IMR-90 (cell line): ENCODE results near the gene FMO1. TPM values are rescaled to one million over a fixed set of nuclear protein-coding genes. Genes with fewer than 3 reads are reported as not detected.
A peak's percentile ranks its signal among the peaks of the same experiment; 100 is the strongest.

Experiments used
- ATAC-seq: fragments of 200-7000 bp; cut with Tn5 transposase; 2 replicates; pipeline ENCODE4 v1.9.1; 2020; ENCODE audit warnings: low read depth, mild to moderate bottlenecking, moderate library complexity
- BruUV-seq: library from RNA; stranded (reverse); fragments of 400-500 nt; replicated peaks from 2 replicates; lab custom pipeline; 2021; lab: Mats Ljungman, UMichigan
- CTCF ChIA-PET: fragments of 300-600 bp; formaldehyde crosslinking; extraction: SDS; loops from one replicate; lab custom pipeline; 2021; ENCODE audit warnings: antibody characterized with exemption; lab: Yijun Ruan, JAX
- POLR2A ChIA-PET: fragments of 300-600 bp; sonication (Branson Sonifier 250); formaldehyde crosslinking; loops from one replicate; lab custom pipeline; 2022; ENCODE audit warnings: antibody characterized with exemption; ENCODE audit not compliant: unreplicated experiment; lab: Charles Lee
- DNase-seq: peaks from one replicate; pipeline ENCODE4 v3.0.0; 2013
- H2AFZ ChIP-seq: replicated peaks from 2 replicates; pipeline ENCODE3; 2013; ENCODE audit warnings: low read length, mild to moderate bottlenecking; ENCODE audit not compliant: poor library complexity
- H2AK5ac ChIP-seq: 2 replicates; pipeline ENCODE4 v1.6.1; 2013; ENCODE audit warnings: low read depth, low read length, inconsistent platforms
- H2AK9ac ChIP-seq: replicated peaks from 2 replicates; pipeline ENCODE3; 2013; ENCODE audit warnings: mild to moderate bottlenecking, low read depth, low read length, moderate library complexity; ENCODE audit not compliant: poor library complexity
- H2BK120ac ChIP-seq: 2 replicates; pipeline ENCODE4 v1.6.1; 2013; ENCODE audit warnings: low read depth, low read length, inconsistent platforms
- H2BK15ac ChIP-seq: 3 replicates; pipeline ENCODE4 v1.6.1; 2013; ENCODE audit warnings: low read depth, low read length, inconsistent platforms
- H2BK20ac ChIP-seq: 2 replicates; pipeline ENCODE4 v1.6.1; 2013; ENCODE audit warnings: low read depth, mild to moderate bottlenecking, inconsistent platforms, low read length, moderate library complexity
- H2BK5ac ChIP-seq: 2 replicates; pipeline ENCODE4 v1.6.1; 2013; ENCODE audit warnings: mild to moderate bottlenecking, low read depth, low read length, inconsistent platforms; ENCODE audit not compliant: poor library complexity, severe bottlenecking
- H3K14ac ChIP-seq: replicated peaks from 2 replicates; pipeline ENCODE4 v1.6.1; 2013; ENCODE audit warnings: low read depth, low read length, inconsistent platforms
- H3K18ac ChIP-seq: 2 replicates; pipeline ENCODE4 v1.6.1; 2013; ENCODE audit warnings: low read depth, low read length, control low read depth
- H3K23ac ChIP-seq: 2 replicates; pipeline ENCODE4 v1.6.1; 2013; ENCODE audit warnings: low read depth, low read length, inconsistent platforms
- H3K27ac ChIP-seq: 2 replicates; pipeline ENCODE4 v1.5.1; 2013; ENCODE audit warnings: mild to moderate bottlenecking, control low read depth, low read length; ENCODE audit not compliant: insufficient read depth
- H3K27me3 ChIP-seq: 2 replicates; pipeline ENCODE4 v1.6.1; 2013; ENCODE audit warnings: low read length; ENCODE audit not compliant: control insufficient read depth, insufficient read depth
- H3K36me3 ChIP-seq: 2 replicates; pipeline ENCODE4 v1.6.1; 2013; ENCODE audit warnings: low read length, mixed read lengths; ENCODE audit not compliant: control insufficient read depth, insufficient read depth
- H3K4ac ChIP-seq: 2 replicates; pipeline ENCODE4 v1.6.1; 2013; ENCODE audit warnings: low read depth, low read length, inconsistent platforms
- H3K4me1 ChIP-seq: 2 replicates; pipeline ENCODE4 v1.6.1; 2013; ENCODE audit warnings: low read length, mixed read lengths; ENCODE audit not compliant: control insufficient read depth, insufficient read depth
- H3K4me2 ChIP-seq: 2 replicates; pipeline ENCODE4 v1.6.1; 2013; ENCODE audit warnings: low read depth, mild to moderate bottlenecking, control low read depth, low read length, moderate library complexity
- H3K4me3 ChIP-seq: 2 replicates; pipeline ENCODE4 v1.5.1; 2013; ENCODE audit warnings: low read depth, mild to moderate bottlenecking, control low read depth, low read length, moderate library complexity; ENCODE audit not compliant: insufficient read depth
- H3K56ac ChIP-seq: 2 replicates; pipeline ENCODE4 v1.6.1; 2013; ENCODE audit warnings: low read length, inconsistent platforms; ENCODE audit not compliant: insufficient read depth; ENCODE audit errors: extremely low read depth
- H3K79me1 ChIP-seq, 2 experiments: 2 replicates each; pipeline ENCODE4 v1.6.1; 2013; ENCODE audit warnings: low read length in 2 of 2, inconsistent platforms in 1 of 2, low read depth in 1 of 2
- H3K9ac ChIP-seq: 2 replicates; pipeline ENCODE4 v1.6.1; 2013; ENCODE audit warnings: low read depth, low read length, control low read depth
- H3K9me1 ChIP-seq: 2 replicates; pipeline ENCODE4 v1.6.1; 2013; ENCODE audit warnings: low read length, inconsistent platforms; ENCODE audit not compliant: insufficient read depth
- H3K9me3 ChIP-seq: 2 replicates; pipeline ENCODE4 v1.6.1; 2013; ENCODE audit warnings: low read length; ENCODE audit not compliant: control insufficient read depth, insufficient read depth
- H4K20me1 ChIP-seq: 2 replicates; pipeline ENCODE4 v1.6.1; 2013; ENCODE audit warnings: low read length, inconsistent platforms; ENCODE audit not compliant: insufficient read depth
- H4K5ac ChIP-seq: 2 replicates; pipeline ENCODE4 v1.6.1; 2013; ENCODE audit warnings: mild to moderate bottlenecking, low read depth, low read length, control low read depth
- H4K8ac ChIP-seq, 2 experiments: 2 replicates each; pipeline ENCODE4 v1.6.1; 2013; ENCODE audit warnings: low read depth in 2 of 2, low read length in 2 of 2, control low read depth in 1 of 2, inconsistent platforms in 1 of 2
- H4K91ac ChIP-seq: 2 replicates; pipeline ENCODE4 v1.6.1; 2013; ENCODE audit warnings: low read depth, low read length, inconsistent platforms; ENCODE audit not compliant: insufficient read depth
- BHLHE40 ChIP-seq: fragments of 150-350 bp; IDR thresholded peaks from 2 replicates; pipeline ENCODE4 v1.6.1; 2016; ENCODE audit warnings: mild to moderate bottlenecking, low read depth, low read length
- CHD1 ChIP-seq: IDR thresholded peaks from 2 replicates; pipeline ENCODE4 v1.6.1; 2012; ENCODE audit warnings: low read depth, low read length, improper control_type of control experiment
- FOS ChIP-seq: fragments of 150-350 bp; IDR thresholded peaks from 2 replicates; pipeline ENCODE4 v1.6.1; 2016; ENCODE audit warnings: low read depth, low read length
- MAFK ChIP-seq: IDR thresholded peaks from 2 replicates; pipeline ENCODE4 v1.6.1; 2012; ENCODE audit warnings: low read depth, low read length, improper control_type of control experiment
- MAZ ChIP-seq: IDR thresholded peaks from 2 replicates; pipeline ENCODE4 v1.6.1; 2012; ENCODE audit warnings: low read depth, mild to moderate bottlenecking, low read length, improper control_type of control experiment, moderate library complexity, borderline replicate concordance
- MXI1 ChIP-seq: IDR thresholded peaks from 2 replicates; pipeline ENCODE4 v1.6.1; 2012; ENCODE audit warnings: low read depth, mild to moderate bottlenecking, low read length, moderate library complexity, borderline replicate concordance
- NFE2L2 ChIP-seq: fragments of 150-350 bp; IDR thresholded peaks from 2 replicates; pipeline ENCODE4 v1.6.1; 2016; ENCODE audit warnings: low read depth, mild to moderate bottlenecking, low read length
- POLR2A ChIP-seq: IDR thresholded peaks from 2 replicates; pipeline ENCODE4 v1.6.1; 2012; ENCODE audit warnings: mild to moderate bottlenecking, low read depth, low read length
- RAD21 ChIP-seq: IDR thresholded peaks from 2 replicates; pipeline ENCODE4 v1.6.1; 2012; ENCODE audit warnings: low read length, improper control_type of control experiment
- RCOR1 ChIP-seq: IDR thresholded peaks from 2 replicates; pipeline ENCODE4 v1.6.1; 2012; ENCODE audit warnings: mild to moderate bottlenecking, low read length, improper control_type of control experiment; ENCODE audit not compliant: insufficient replicate concordance
- RFX5 ChIP-seq: IDR thresholded peaks from 2 replicates; pipeline ENCODE4 v1.8.0; 2012; ENCODE audit warnings: low read depth, mild to moderate bottlenecking, low read length, moderate library complexity
- SMC3 ChIP-seq: fragments of 150-350 bp; IDR thresholded peaks from 2 replicates; pipeline ENCODE4 v1.6.1; 2016; ENCODE audit warnings: low read depth, mild to moderate bottlenecking, antibody characterized with exemption, low read length, moderate library complexity
- WGBS, 2 experiments: methylation state at CpG; one replicate each; pipeline versions ENCODE4 v1.1.5 to v1.1.7; 2013; ENCODE audit warnings: missing lambda C conversion rate in 2 of 2; ENCODE audit not compliant: insufficient read length in 1 of 2; ENCODE audit errors: extremely low coverage in 2 of 2; 5-methylcytosine and 5-hydroxymethylcytosine counted together
- dilution Hi-C: fragments of 300-500 bp; cut with HindIII; formaldehyde crosslinking; loops from one replicate; pipeline ENCODE4 v1.14.3; 2018; ENCODE audit warnings: low sequenced_read_pairs; ENCODE audit not compliant: unreplicated experiment
- in situ Hi-C: fragments of 300-500 bp; cut with MboI; formaldehyde crosslinking; loops from 3 replicates; pipeline ENCODE4 v1.14.3; 2019; ENCODE audit warnings: low sequenced_read_pairs, inconsistent platforms, mixed read lengths
- intact Hi-C: fragments of 100-400 bp; cut with micrococcal nuclease; formaldehyde crosslinking; loops from 2 replicates; pipeline ENCODE4 v1.10.0; 2022
- polyA plus RNA-seq, 3 experiments: library from polyadenylated mRNA; depleted of rRNA; stranded (reverse); fragments of >200 nt; gene quantifications; 2 replicates each; pipeline ENCODE4 v1.2.3, GENCODE V29; 2012; ENCODE audit warnings: low replicate concordance in 1 of 3
- total RNA-seq: library from RNA; depleted of rRNA; stranded (reverse); fragments of >200 nt; gene quantifications from 2 replicates; pipeline ENCODE4 v1.2.3, GENCODE V29; 2012
- TF ChIP-seq, protein P1 (sequence below): fragments of 150-350 bp; IDR thresholded peaks from 2 replicates; pipeline ENCODE4 v1.6.1; 2017; ENCODE audit warnings: mild to moderate bottlenecking, antibody characterized with exemption, low read length, low read depth
- TF ChIP-seq, protein P2 (sequence below): conservative IDR thresholded peaks from 2 replicates; pipeline ENCODE4 v1.5.1; 2012; ENCODE audit warnings: mild to moderate bottlenecking, low read depth, low read length, improper control_type of control experiment

Gene FMO1
- total and polyA plus RNA-seq, 2 of the 4 experiments (the other 2 are of a cell fraction), result not detected

DNA sequence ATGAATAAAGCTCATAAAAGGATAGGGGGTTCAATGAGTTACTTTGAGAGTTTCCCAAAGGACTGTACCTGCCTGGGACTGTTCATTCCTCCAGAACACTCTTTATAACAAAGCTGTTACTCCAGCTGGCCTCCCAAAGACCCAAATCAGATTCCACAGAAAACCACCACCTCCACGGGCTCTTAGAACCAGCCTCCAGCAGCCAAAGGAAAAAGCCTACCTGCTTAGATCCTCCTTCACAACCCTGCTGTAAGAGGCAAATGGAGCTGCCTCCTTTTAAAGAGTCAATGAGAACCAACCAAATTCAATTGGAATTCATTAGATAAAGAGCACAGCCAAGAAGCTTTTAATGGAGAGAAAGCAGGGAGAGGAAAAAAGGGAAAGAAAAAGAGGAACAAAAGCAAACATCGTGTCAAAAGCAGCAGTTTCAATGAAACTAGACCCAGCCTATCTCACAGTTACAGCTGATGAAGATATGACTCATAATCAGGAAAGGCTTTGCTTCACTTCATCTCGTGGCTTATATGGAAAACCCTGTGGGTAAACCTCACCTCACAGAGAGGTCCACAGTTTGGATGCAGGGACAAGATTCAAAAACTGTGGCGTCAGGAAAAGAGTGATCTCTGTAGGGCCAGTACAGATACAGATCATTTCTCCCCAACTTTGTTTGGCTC lies 37.9 kb downstream of the FMO1 start:
- WGBS, 2 experiments, result 67% methylated on average over 1 of the region's 4 CpGs; no CpG with 5 or more reads in 1 of the 2 experiments
- Histone ChIP-seq H4K20me1 (no peaks in the 10 kb centered on the region), H3K4me3 (no peak overlapping the region), H3K4me1 (no peaks in the 10 kb centered on the region), H3K56ac (no peak overlapping the region), H2BK5ac (no peak overlapping the region), H3K36me3 (no peaks in the 10 kb centered on the region), H3K14ac (no peak overlapping the region), H3K27ac (no peak overlapping the region), H3K9me1 (no peaks in the 10 kb centered on the region), H3K23ac (no peak overlapping the region), H3K79me1 (no peaks in the 10 kb centered on the region), H4K5ac (no peak overlapping the region), H2AFZ (no peak overlapping the region), H2AK9ac (no peak overlapping the region), H3K4ac (no peak overlapping the region), H3K18ac (no peak overlapping the region), H3K4me2 (no peak overlapping the region), H2BK120ac (no peak overlapping the region), H2BK20ac (no peak overlapping the region), H2AK5ac (no peak overlapping the region), H3K9me3 (no peaks in the 10 kb centered on the region), H3K9ac (no peak overlapping the region), H2BK15ac (no peak overlapping the region), H4K8ac (no peak overlapping the region), H4K91ac (no peak overlapping the region), H3K27me3 (no peaks in the 10 kb centered on the region)
- TF ChIP-seq, protein P1, sequence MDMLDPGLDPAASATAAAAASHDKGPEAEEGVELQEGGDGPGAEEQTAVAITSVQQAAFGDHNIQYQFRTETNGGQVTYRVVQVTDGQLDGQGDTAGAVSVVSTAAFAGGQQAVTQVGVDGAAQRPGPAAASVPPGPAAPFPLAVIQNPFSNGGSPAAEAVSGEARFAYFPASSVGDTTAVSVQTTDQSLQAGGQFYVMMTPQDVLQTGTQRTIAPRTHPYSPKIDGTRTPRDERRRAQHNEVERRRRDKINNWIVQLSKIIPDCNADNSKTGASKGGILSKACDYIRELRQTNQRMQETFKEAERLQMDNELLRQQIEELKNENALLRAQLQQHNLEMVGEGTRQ, result no peak
- TF ChIP-seq FOS, result no peak
- TF ChIP-seq POLR2A, result no peak
- TF ChIP-seq SMC3, result no peak
- no peak for TF ChIP-seq RAD21
- no peak for TF ChIP-seq MAFK
- no peak for TF ChIP-seq MAZ
- TF ChIP-seq, protein P2, sequence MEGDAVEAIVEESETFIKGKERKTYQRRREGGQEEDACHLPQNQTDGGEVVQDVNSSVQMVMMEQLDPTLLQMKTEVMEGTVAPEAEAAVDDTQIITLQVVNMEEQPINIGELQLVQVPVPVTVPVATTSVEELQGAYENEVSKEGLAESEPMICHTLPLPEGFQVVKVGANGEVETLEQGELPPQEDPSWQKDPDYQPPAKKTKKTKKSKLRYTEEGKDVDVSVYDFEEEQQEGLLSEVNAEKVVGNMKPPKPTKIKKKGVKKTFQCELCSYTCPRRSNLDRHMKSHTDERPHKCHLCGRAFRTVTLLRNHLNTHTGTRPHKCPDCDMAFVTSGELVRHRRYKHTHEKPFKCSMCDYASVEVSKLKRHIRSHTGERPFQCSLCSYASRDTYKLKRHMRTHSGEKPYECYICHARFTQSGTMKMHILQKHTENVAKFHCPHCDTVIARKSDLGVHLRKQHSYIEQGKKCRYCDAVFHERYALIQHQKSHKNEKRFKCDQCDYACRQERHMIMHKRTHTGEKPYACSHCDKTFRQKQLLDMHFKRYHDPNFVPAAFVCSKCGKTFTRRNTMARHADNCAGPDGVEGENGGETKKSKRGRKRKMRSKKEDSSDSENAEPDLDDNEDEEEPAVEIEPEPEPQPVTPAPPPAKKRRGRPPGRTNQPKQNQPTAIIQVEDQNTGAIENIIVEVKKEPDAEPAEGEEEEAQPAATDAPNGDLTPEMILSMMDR, result no peak
- TF ChIP-seq CHD1, result no peak
- no peak for TF ChIP-seq RCOR1
- TF ChIP-seq BHLHE40, result no peak
- no peak for TF ChIP-seq RFX5
- TF ChIP-seq MXI1, result no peak
- TF ChIP-seq NFE2L2, result no peak
- ATAC-seq, result 0 out of 2 replicates have a peak, but pooled peaks have one; percentile 46
- dilution Hi-C loops, result no loop called here
- POLR2A ChIA-PET, result interaction anchor here (0.6 kb wide), 1 partner anchor 16 kb away, joined by 5 read pairs; no protein-coding TSS in a partner anchor
- CTCF ChIA-PET, result interaction anchor here (2.9 kb wide), 1 partner anchor 28 kb away, joined by 8 read pairs; the partner anchor contains the start of gene FMO4
- DNase-seq, result peak; percentile 2
- BruUV-seq, result no TSS peak
- in situ Hi-C loops, result no loop called here
- intact Hi-C loops, result no loop called here
